DND-41 (cell line): ENCODE data around the gene ARHGAP27.
"Not testable (repeated sequence)": the region's sequence is repeated elsewhere in the genome, so short reads cannot be mapped to it uniquely, and the experiment has no call there.

Source experiments
- ATAC-seq: fragments of 200-7000 bp; cut with Tn5 transposase; 3 replicates; pipeline ENCODE4 v1.9.1; 2021; ENCODE audit warnings: low read depth; ENCODE audit not compliant: insufficient read depth
- DNase-seq: peaks from one replicate; pipeline ENCODE4 v3.0.0-alpha.2; 2020
- H2AFZ ChIP-seq: 2 replicates; pipeline ENCODE4 v1.6.0; 2012; ENCODE audit warnings: low read depth, low read length
- H3K27ac ChIP-seq: 2 replicates; pipeline ENCODE4 v1.5.1; 2012; ENCODE audit warnings: low read length, inconsistent platforms
- H3K27me3 ChIP-seq: fragments of 200-600 bp; sonication (generic); 2 replicates; pipeline ENCODE4 v1.6.0; 2012; ENCODE audit warnings: low read length, mild to moderate bottlenecking, inconsistent platforms; ENCODE audit not compliant: insufficient read depth, poor library complexity
- H3K36me3 ChIP-seq: 2 replicates; pipeline ENCODE4 v1.5.1; 2012; ENCODE audit warnings: low read length, inconsistent platforms; ENCODE audit not compliant: insufficient read depth
- H3K4me1 ChIP-seq: 2 replicates; pipeline ENCODE4 v1.5.1; 2012; ENCODE audit warnings: mild to moderate bottlenecking, low read length; ENCODE audit not compliant: insufficient read depth
- H3K4me2 ChIP-seq: 2 replicates; pipeline ENCODE4 v1.6.0; 2012; ENCODE audit warnings: mild to moderate bottlenecking, moderate library complexity, low read length, inconsistent platforms; ENCODE audit not compliant: insufficient read depth
- H3K4me3 ChIP-seq, 2 experiments: fragments of 200-600 bp in 1 of 2; shearing (Covaris generic) in 1 of 2; 2 replicates each; pipeline ENCODE4 v1.5.1; 2012 to 2016; ENCODE audit warnings: inconsistent platforms in 2 of 2, low read length in 2 of 2, mild to moderate bottlenecking in 2 of 2, low read depth in 1 of 2, moderate library complexity in 1 of 2
- H3K79me2 ChIP-seq: 2 replicates; pipeline ENCODE4 v1.6.0; 2012; ENCODE audit warnings: low read length, inconsistent platforms; ENCODE audit not compliant: insufficient read depth
- H3K9ac ChIP-seq: 2 replicates; pipeline ENCODE4 v1.6.0; 2012; ENCODE audit warnings: low read depth, mild to moderate bottlenecking, inconsistent platforms, low read length, moderate library complexity
- H3K9me3 ChIP-seq: 2 replicates; pipeline ENCODE4 v1.5.1; 2012; ENCODE audit warnings: low read length, moderate library complexity, mild to moderate bottlenecking, inconsistent platforms; ENCODE audit not compliant: insufficient read depth, severe bottlenecking
- H4K20me1 ChIP-seq: 2 replicates; pipeline ENCODE4 v1.6.0; 2012; ENCODE audit warnings: low read length; ENCODE audit not compliant: insufficient read depth
- CTCF ChIP-seq: IDR thresholded peaks from 2 replicates; pipeline ENCODE4 v1.5.1; 2012; ENCODE audit warnings: borderline replicate concordance, low read length, moderate library complexity, mild to moderate bottlenecking; ENCODE audit not compliant: poor library complexity, severe bottlenecking; ENCODE audit errors: extremely low read depth
- EZH2 ChIP-seq: IDR thresholded peaks from 3 replicates; pipeline ENCODE4 v1.6.1; 2012; ENCODE audit warnings: borderline replicate concordance, low read depth, mild to moderate bottlenecking, moderate library complexity, low read length, inconsistent platforms; ENCODE audit not compliant: severe bottlenecking

Gene ARHGAP27

DNA sequence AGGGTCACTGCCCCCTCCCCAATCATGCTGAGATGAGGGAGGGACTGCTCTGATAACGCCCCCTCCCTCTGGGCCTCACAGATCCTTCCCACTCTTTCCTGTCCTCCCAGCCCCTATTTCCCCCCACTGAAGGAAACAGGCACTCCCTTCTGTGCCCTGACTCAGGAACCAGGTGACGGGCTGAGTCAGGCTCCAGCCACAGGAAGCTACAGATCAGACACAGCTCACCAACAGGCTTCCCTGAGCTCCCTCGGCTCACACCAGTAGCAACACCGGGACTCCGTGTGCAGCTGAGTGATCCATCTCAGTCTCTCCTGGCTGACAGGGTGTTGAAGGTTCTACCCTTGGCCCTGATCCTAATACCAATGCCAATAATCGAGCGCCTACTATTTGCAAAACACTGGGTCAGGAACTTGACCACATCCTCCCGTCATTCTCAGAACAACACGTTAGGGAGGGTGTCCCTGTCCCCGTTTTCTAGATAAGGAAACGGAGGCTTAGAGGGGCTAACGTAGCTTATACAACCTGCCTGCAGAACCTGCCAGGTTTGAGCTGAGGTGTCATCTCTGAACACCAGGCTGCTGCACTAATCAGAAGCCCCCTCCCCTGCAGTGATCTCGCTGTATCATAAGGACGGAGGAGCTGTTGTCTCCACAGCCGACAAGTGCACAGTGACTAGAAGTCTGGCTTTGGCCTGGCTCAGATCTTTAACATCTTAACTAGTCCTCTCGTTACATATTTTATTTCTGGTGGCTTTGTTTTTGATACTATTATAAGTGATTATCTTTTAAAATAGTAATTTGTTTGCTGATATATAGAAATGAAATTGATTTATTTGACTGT, 13.5 kb upstream of the ARHGAP27 start:
- H3K9me3 ChIP-seq, H3K79me2 ChIP-seq, H3K4me3 ChIP-seq, H3K27me3 ChIP-seq, H4K20me1 ChIP-seq, H3K27ac ChIP-seq, ATAC-seq, H3K9ac ChIP-seq, H3K4me2 ChIP-seq, DNase-seq, H2AFZ ChIP-seq, H3K4me1 ChIP-seq: not testable (repeated sequence)
- H3K36me3 ChIP-seq: peaks cover 16% of the 10 kb centered on the region

DNA sequence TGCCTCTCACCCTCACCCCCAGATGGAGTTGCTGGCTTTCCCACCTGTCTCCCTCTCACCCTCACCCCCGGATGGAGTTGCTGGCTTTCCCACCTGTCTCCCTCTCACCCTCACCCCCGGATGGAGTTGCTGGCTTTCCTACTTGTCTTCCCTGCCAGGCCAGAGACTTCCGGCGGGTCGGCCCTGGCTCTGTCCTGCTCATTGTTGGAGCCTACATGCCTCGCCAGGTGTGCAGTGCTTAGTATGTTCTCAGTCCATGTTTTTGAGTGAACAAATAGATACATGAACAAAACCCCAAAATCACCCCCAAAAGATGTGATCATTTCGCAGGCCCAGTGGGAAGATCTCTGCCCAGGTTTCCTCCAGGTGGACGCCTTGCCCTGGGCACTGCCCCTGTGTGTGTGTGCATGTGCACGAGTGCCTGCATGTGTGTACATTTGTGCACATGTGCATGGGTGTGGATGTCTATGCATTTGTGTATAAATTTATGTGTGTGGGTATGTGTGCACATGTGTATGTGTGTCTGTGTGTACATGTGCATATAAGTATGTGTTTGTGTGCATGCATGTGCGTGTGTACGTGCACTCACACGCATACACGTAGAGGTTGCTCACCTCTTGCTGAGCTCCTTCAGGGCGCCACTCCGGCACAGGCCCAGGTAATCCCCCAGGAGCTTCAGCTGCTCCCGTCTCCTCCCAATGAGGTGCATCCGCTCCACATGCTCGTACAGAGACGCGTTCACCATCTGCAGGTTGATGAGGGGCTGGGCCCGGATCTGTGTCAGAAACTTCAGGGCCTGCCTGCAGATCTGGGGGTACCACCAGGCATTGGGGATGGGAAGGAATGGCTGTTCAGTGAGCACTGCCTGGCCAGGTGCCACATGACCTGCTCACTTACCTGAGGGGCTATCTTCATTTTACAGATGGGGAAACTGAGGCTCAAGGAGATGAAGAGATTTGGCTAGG, 12.5 kb upstream of the ARHGAP27 start:
- not testable (repeated sequence) for H3K9me3 ChIP-seq, H3K9ac ChIP-seq, H3K4me1 ChIP-seq, DNase-seq, H3K4me3 ChIP-seq, H2AFZ ChIP-seq, ATAC-seq, H4K20me1 ChIP-seq, H3K27ac ChIP-seq, H3K4me2 ChIP-seq, H3K79me2 ChIP-seq, H3K27me3 ChIP-seq
- H3K36me3 ChIP-seq: peaks cover 13% of the 10 kb centered on the region

DNA sequence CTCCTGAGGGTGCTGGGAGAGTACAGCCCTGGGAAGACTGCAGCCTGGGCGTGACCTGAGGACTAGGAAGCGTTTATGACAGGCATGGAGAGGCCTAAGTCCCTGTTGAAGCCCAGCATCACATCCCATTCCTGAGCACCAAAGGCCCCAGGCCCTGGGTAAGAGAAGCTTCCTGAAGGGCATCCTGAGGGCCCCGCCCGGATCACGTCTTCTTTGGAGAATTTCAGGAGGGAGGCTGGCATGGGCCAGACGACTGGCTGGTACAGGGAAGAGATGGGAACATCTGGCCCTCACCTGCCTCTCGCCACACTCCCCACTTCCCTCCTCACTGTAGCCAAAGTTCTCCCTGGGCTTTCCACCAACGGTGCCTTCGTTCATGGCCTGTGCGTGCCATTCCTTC, 11.6 kb upstream of the ARHGAP27 start:
- not testable (repeated sequence) for H3K9me3 ChIP-seq, H3K9ac ChIP-seq, H2AFZ ChIP-seq, H3K4me2 ChIP-seq, H4K20me1 ChIP-seq, H3K79me2 ChIP-seq, ATAC-seq, DNase-seq, H3K4me3 ChIP-seq, H3K27me3 ChIP-seq, H3K4me1 ChIP-seq, H3K27ac ChIP-seq
- H3K36me3 ChIP-seq: peaks cover 13% of the 10 kb centered on the region

DNA sequence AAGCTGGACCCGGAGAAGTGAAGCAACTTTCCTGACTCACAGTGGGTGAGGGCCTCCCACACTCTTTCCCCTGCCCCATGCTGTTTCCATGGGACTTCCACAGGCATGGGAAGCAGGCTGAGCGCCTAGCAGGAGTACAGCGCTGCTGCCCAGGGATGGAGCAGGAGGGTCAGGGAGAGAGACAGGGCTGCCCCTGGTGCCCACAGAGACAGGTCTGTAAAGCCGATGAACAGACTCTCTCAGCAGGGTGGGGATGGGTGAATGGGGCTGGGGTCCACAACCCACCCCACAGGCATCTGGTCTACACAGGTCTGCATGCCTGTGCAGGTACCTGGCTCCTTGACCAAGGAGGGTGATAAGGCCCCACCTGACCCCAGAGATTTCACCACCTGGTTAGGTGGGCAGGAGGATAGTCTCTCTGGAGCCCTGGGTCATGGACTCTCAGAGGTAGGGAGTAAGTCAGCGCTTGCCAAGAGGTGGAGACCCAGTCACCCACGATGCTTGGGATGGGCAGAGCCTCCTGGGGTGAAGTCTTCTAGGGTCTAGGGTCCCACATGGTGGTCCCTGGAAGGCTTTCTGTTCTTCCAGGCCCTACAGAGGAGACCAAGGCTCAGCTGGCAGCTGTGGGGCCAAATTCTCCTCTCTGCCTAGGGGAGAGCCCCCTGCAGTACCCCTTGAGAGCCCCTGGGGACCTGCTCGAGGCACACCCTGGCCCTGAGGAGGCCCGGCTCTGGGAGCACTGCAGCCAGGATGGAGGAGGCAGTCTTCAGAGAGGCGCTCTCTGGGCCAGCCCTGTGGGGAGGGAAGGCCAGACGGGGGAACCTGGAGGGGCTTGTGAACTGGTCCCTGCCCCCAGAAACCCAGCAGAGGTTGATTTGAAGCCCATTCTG, 10.9 kb upstream of the ARHGAP27 start:
- H2AFZ ChIP-seq, ATAC-seq, H3K27ac ChIP-seq, H3K79me2 ChIP-seq, H3K4me3 ChIP-seq, DNase-seq, H3K9me3 ChIP-seq, H3K4me2 ChIP-seq, H3K27me3 ChIP-seq, H4K20me1 ChIP-seq, H3K4me1 ChIP-seq, H3K9ac ChIP-seq: not testable (repeated sequence)
- H3K36me3 ChIP-seq: peaks cover 19% of the 10 kb centered on the region

DNA sequence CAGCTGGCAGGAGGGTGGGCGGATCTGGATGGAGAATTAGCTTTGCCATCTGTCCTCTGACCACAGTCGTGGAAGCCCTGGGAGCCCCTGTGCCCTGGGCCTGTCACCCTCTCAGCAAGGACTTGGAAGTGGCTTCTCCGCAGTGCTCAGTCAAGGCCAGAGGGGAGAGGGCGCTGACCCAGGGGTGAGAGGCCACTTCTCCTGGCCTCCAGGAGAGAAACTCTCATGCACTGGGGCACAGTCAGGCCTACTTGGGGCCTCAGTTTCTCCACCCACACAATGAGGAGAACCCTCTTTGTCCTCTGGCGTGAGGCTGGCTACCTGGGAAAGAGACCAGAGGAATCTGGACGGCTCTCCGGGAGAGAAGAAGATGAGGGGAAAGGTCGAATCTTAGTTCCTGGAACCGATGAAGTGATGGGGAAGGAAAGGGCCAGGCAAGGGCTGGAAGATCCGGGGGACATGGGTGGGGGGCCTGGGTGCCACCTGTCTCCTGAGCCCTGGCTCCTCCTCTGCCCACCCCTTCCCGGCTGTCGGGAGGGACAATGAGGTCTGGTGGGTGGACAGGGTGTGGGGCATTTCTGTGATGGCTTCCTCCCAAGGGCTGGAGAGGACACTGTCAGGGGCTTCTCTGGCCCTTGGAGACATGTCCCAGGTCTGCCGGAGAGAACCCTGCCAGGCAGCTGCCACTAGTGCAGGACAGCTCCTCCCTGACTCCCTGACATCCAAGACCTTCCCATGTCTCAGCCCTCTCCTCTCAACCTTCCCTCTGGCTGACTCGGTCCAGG, 9.0 kb upstream of the ARHGAP27 start:
- Histone ChIP-seq H2AFZ (no peak overlapping the region), H3K4me1 (no peaks in the 10 kb centered on the region), H3K27me3 (no peaks in the 10 kb centered on the region), H3K4me2 (no peak overlapping the region), H3K27ac (no peak overlapping the region), H3K79me2 (no peaks in the 10 kb centered on the region), H4K20me1 (no peaks in the 10 kb centered on the region), H3K9ac (no peak overlapping the region), H3K36me3 (peaks cover 26% of the 10 kb centered on the region), H3K4me3 (no peak overlapping the region), H3K9me3 (no peaks in the 10 kb centered on the region)
- no peak for DNase-seq
- TF ChIP-seq EZH2 (no peak), CTCF (no peak)
- no peak for ATAC-seq

DNA sequence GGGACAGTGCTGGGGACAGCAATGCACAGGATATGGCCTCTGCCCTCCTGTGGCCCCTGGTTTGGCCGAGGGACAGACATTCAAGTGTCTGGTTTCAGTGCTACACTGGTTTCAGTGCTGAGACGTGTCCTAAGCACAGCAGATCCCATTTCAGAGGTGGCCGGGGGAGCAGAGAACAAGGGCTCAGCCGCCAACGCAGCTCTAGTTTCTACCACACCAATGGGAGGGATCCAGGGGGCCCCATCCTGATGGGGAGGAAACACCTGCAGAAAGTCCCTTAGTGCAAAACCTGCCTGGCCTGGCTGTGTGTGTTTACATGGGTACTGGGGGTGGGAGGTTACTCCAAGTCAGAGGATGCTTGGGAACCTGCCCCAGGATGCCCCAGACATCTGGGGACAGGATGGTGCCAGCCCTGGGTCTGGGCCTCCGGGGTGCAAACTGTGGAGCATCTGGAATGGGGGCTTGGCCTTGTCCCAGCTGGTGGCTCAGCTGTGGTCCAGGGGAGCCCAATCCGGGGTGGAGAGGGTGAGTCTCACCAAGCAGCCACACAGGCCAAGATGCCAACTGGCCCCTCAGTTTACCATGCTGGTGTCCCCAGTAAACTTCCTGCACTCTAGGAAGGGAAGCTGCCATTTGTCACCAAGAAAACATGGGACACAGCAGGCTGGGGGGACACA, 8.3 kb upstream of the ARHGAP27 start:
- not testable (repeated sequence) for H3K4me3 ChIP-seq, H2AFZ ChIP-seq, H3K4me2 ChIP-seq, H3K27ac ChIP-seq, H4K20me1 ChIP-seq, H3K4me1 ChIP-seq, H3K27me3 ChIP-seq, H3K9ac ChIP-seq, H3K79me2 ChIP-seq, H3K9me3 ChIP-seq
- DNase-seq: peak; percentile 53
- ATAC-seq: peak; percentile 71
- H3K36me3 ChIP-seq: peaks cover 34% of the 10 kb centered on the region
